Caco-2 (cell line): ENCODE results near the gene SLC5A5. TPM values are rescaled to one million over a fixed set of nuclear protein-coding genes. Genes with fewer than 3 reads are reported as not detected.

Source experiments
- BruUV-seq: library from RNA; stranded (reverse); fragments of 400-500 nt; replicated peaks from 2 replicates; lab custom pipeline; 2021; lab: Mats Ljungman, UMichigan
- CTCF ChIA-PET: fragments of 300-600 bp; sonication (Branson Sonifier 250); formaldehyde crosslinking; loops from one replicate; lab custom pipeline; 2022; ENCODE audit warnings: antibody characterized with exemption; lab: Charles Lee
- POLR2A ChIA-PET: fragments of 300-600 bp; sonication (Branson Sonifier 250); formaldehyde crosslinking; loops from one replicate; lab custom pipeline; 2022; ENCODE audit warnings: antibody characterized with exemption; lab: Charles Lee
- DNase-seq, 2 experiments: peaks; one replicate each; pipeline versions ENCODE4 v3.0.0 to v3.0.0-alpha.2; 2020 to 2022
- H3K27me3 ChIP-seq: replicated peaks from 2 replicates; pipeline ENCODE4 v1.6.0; 2011; ENCODE audit warnings: low read length; ENCODE audit not compliant: control insufficient read depth, insufficient read depth
- H3K36me3 ChIP-seq: 2 replicates; pipeline ENCODE4 v1.5.1; 2011; ENCODE audit warnings: low read length; ENCODE audit not compliant: control insufficient read depth, insufficient read depth
- H3K4me1 ChIP-seq: fragments of 250-450 bp; sonication (Bioruptor Pico); 2 replicates; pipeline ENCODE4 v1.5.1; 2020; ENCODE audit warnings: mild to moderate bottlenecking
- H3K4me3 ChIP-seq: 2 replicates; pipeline ENCODE4 v1.5.1; 2011; ENCODE audit warnings: low read depth, mild to moderate bottlenecking, control low read depth, low read length
- H3K9me3 ChIP-seq: fragments of 250-450 bp; sonication (Bioruptor Pico); 2 replicates; pipeline ENCODE4 v1.5.1; 2020; ENCODE audit warnings: mild to moderate bottlenecking, moderate library complexity
- H3K27ac Mint-ChIP-seq: one replicate; pipeline ENCODE4 v1.8.0; 2022; ENCODE audit warnings: mixed read lengths; ENCODE audit not compliant: unreplicated experiment
- H3K27me3 Mint-ChIP-seq: one replicate; pipeline ENCODE4 v1.8.0; 2022; ENCODE audit warnings: mixed read lengths; ENCODE audit not compliant: insufficient read depth, unreplicated experiment
- H3K36me3 Mint-ChIP-seq: one replicate; pipeline ENCODE4 v1.8.0; 2022; ENCODE audit warnings: mild to moderate bottlenecking, mixed read lengths; ENCODE audit not compliant: insufficient read depth, unreplicated experiment
- H3K4me1 Mint-ChIP-seq: one replicate; pipeline ENCODE4 v1.8.0; 2022; ENCODE audit warnings: low read depth, mixed read lengths; ENCODE audit not compliant: unreplicated experiment
- H3K4me3 Mint-ChIP-seq: one replicate; pipeline ENCODE4 v1.8.0; 2022; ENCODE audit warnings: mild to moderate bottlenecking, moderate library complexity, mixed read lengths; ENCODE audit not compliant: unreplicated experiment
- H3K9me3 Mint-ChIP-seq: one replicate; pipeline ENCODE4 v1.8.0; 2022; ENCODE audit warnings: mixed read lengths; ENCODE audit not compliant: unreplicated experiment
- CTCF ChIP-seq, 2 experiments: fragments of 200-600 bp in 1 of 2; IDR thresholded peaks; 1 replicate in 1 of 2; 2 replicates in 1 of 2; pipeline versions ENCODE4 v1.5.1 to v1.8.0; 2011 to 2022; ENCODE audit warnings: antibody characterized with exemption in 1 of 2, control low read depth in 1 of 2, inconsistent platforms in 1 of 2, low read depth in 1 of 2, low read length in 1 of 2, mild to moderate bottlenecking in 1 of 2, moderate library complexity in 1 of 2; ENCODE audit not compliant: insufficient read depth in 1 of 2, severe bottlenecking in 1 of 2, unreplicated experiment in 1 of 2
- intact Hi-C: fragments of 100-400 bp; cut with micrococcal nuclease; formaldehyde crosslinking; loops from one replicate; pipeline ENCODE4 v1.10.0; 2022; ENCODE audit not compliant: unreplicated experiment
- total RNA-seq: library from RNA; stranded (reverse); gene quantifications from 2 replicates; pipeline ENCODE4 v1.2.3, GENCODE V29; 2022

The SLC5A5 gene
- total RNA-seq, 1 experiment from 2014 or later = 0.43 TPM

- Mint-ChIP-seq H3K4me3 (no peak overlapping the region), H3K9me3 (no peaks in the 10 kb centered on the region), H3K4me1 (no peaks in the 10 kb centered on the region), H3K27ac (no peak overlapping the region), H3K27me3 (no peaks in the 10 kb centered on the region), H3K36me3 (no peaks in the 10 kb centered on the region)
- Histone ChIP-seq H3K9me3 (no peaks in the 10 kb centered on the region), H3K4me3 (no peak overlapping the region), H3K27me3 (no peaks in the 10 kb centered on the region), H3K4me1 (no peaks in the 10 kb centered on the region), H3K36me3 (no peaks in the 10 kb centered on the region)
- no TSS peak for BruUV-seq
- ChIA-PET CTCF (interaction anchor here (0.6 to 1.6 kb wide), 2 partner anchors 60 to 152 kb away, joined by 3 to 8 read pairs; partner anchors contain the start of gene CCDC124), POLR2A (interaction anchor here (0.6 to 1.0 kb wide), 2 partner anchors 13 to 74 kb away, joined by 4 to 6 read pairs; no protein-coding TSS in a partner anchor)
- no peak for TF ChIP-seq CTCF (IDR thresholded peaks at IDR 0.05; ENCODE audit: insufficient read depth in 1 of 2, low read depth in 1 of 2, low read length in 1 of 2, severe bottlenecking in 1 of 2, unreplicated experiment in 1 of 2)
- intact Hi-C loops = no loop called here
- DNase-seq = no peak
Observed at GRCh38 chr19:17872251-17873001, 681 bp downstream of the SLC5A5 start.

- Histone ChIP-seq H3K9me3 (no peaks in the 10 kb centered on the region), H3K4me1 (no peaks in the 10 kb centered on the region), H3K4me3 (peak overlapping the region; percentile 44), H3K36me3 (no peaks in the 10 kb centered on the region), H3K27me3 (no peaks in the 10 kb centered on the region)
- H3K27ac Mint-ChIP-seq = no peak overlapping the region
- no peaks in the 10 kb centered on the region for H3K9me3 Mint-ChIP-seq
- H3K27me3 Mint-ChIP-seq = no peaks in the 10 kb centered on the region
- no peaks in the 10 kb centered on the region for H3K36me3 Mint-ChIP-seq
- DNase-seq = peak; percentile 67 to 77
- peak overlapping the region; percentile 64 for H3K4me3 Mint-ChIP-seq
- no TSS peak for BruUV-seq
- no peak for TF ChIP-seq CTCF (IDR thresholded peaks at IDR 0.05; ENCODE audit: insufficient read depth in 1 of 2, low read depth in 1 of 2, low read length in 1 of 2, severe bottlenecking in 1 of 2, unreplicated experiment in 1 of 2)
- ChIA-PET CTCF (no interaction called here), POLR2A (no interaction called here)
- no peaks in the 10 kb centered on the region for H3K4me1 Mint-ChIP-seq
- intact Hi-C loops = no loop called here
Observed at GRCh38 chr19:17873786-17874757, 2.3 kb downstream of the SLC5A5 start.

GRCh38 chr19:17874758-17875135 lies 3.0 kb downstream of the SLC5A5 start:
- no peaks in the 10 kb centered on the region for H3K4me1 ChIP-seq
- H3K4me1 Mint-ChIP-seq = no peaks in the 10 kb centered on the region
- H3K9me3 Mint-ChIP-seq = no peaks in the 10 kb centered on the region
- H3K9me3 ChIP-seq = no peaks in the 10 kb centered on the region
- no TSS peak for BruUV-seq
- DNase-seq = no peak
- no peak for TF ChIP-seq CTCF (IDR thresholded peaks at IDR 0.05; ENCODE audit: insufficient read depth in 1 of 2, low read depth in 1 of 2, low read length in 1 of 2, severe bottlenecking in 1 of 2, unreplicated experiment in 1 of 2)
- peak overlapping the region; percentile 64 for H3K4me3 Mint-ChIP-seq
- intact Hi-C loops = no loop called here
- H3K27me3 Mint-ChIP-seq = no peaks in the 10 kb centered on the region
- H3K27me3 ChIP-seq = no peaks in the 10 kb centered on the region
- H3K4me3 ChIP-seq = no peak overlapping the region
- H3K36me3 Mint-ChIP-seq = no peaks in the 10 kb centered on the region
- POLR2A ChIA-PET = no interaction called here
- CTCF ChIA-PET = no interaction called here
- H3K36me3 ChIP-seq = no peaks in the 10 kb centered on the region
- no peak overlapping the region for H3K27ac Mint-ChIP-seq
